NCI-H2171 (cell line): ENCODE data around the gene EAF1.
"Not testable (repeated sequence)": the region's sequence is repeated elsewhere in the genome, so short reads cannot be mapped to it uniquely, and the experiment has no call there.

ENCODE experiments used
- DNase-seq: peaks from one replicate; lab custom pipeline; 2025; lab: John Stamatoyannopoulos, UW

Gene EAF1

DNA sequence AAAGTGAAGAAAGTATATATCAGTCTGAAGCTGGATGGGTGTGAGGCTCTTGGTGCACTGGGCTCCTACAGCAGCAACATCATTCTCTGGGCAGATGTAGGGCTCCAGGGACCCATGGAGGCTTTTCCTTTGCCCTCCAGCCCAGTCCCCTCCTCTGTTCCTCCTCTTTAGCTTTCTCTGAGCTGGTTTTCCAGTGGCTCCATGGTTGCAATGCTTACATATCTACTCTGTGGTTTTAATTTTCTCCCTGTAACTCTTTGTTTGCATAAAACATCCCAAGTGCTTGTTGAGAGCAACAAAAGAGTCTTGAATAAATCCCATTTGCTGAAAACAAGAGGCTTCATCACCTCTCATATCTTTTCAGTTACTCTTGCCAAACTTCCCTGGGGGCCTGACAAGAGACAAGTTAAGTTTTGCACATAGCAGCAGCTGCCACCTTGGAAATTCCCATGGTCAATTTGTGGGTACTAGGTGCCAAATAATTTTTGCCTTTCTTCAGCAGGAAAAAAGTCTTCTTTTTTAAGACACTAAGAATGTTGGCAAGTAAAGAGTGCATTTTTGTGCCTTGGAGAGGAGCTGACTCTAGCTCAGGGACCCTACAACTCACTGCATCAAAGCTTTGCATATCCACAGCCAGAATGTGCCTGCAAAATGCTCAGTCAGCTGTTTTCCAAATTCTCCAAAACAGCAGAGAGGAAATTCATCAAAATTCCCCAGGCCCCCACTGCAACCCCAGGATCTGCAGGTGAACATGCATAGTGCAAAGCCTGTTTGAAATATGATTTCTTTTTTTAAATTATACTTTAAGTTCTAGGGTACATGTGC lies 52.2 kb downstream of the EAF1 start:
- DNase-seq, result no peak

DNA sequence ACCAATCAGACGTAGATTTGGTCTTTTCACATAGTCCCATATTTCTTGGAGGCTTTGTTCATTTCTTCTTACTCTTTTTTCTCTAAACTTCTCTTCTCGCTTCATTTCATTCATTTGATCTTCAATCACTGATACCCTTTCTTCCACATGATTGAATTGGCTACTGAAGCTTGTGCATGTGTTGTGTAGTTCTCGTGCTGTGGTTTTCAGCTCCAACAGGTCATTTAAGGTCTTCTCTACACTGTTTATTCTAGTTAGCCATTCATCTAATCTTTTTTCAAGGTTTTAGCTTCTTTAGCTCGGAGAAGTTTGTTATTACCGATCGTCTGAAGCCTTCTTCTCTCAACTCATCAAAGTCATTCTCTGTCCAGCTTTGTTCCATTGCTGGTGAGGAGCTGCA lies 57.2 kb downstream of the EAF1 start:
- not testable (repeated sequence) for DNase-seq

DNA sequence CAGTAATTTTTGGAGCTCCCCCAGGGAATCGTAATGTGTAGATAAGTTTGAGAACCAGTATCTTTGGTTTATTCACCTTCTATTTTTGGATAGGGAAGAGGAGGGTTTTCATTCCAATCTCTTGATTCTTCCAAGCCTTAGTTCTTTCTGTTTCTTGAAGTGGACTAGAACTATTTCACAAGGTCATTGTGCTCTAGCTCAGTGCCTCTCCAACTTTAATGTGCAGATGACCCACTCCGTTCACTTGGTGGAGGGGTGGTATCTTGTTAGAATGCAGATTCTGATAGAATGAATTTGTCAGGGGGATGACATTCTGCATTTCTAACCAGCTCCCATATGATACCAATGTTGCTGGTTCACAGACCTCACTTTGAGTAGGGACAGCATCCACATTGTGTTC lies 58.6 kb downstream of the EAF1 start:
- no peak for DNase-seq

GRCh38 chr3:15486979-15487378 lies 59.6 kb downstream of the EAF1 start:
- DNase-seq, result no peak

DNA sequence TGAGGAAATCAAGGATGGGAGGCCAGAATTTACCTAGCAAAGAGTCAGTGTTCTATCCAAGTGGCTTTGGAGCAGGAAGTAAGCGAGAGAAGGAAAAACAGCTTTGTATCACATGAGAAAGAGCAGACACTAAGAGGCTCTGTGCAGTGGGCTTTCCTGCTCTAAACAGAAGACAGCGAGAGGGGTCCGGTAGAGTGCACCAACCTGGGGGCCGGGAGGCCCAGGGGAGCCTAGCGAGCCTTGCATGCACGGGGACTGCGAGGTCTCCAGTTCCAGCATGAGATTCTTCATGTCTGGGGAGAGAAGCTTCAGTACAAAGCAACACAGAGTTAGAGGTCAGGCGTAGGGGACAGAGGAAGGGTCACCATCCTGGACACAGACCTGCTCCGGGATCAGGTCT lies 60.6 kb downstream of the EAF1 start:
- no peak for DNase-seq

DNA sequence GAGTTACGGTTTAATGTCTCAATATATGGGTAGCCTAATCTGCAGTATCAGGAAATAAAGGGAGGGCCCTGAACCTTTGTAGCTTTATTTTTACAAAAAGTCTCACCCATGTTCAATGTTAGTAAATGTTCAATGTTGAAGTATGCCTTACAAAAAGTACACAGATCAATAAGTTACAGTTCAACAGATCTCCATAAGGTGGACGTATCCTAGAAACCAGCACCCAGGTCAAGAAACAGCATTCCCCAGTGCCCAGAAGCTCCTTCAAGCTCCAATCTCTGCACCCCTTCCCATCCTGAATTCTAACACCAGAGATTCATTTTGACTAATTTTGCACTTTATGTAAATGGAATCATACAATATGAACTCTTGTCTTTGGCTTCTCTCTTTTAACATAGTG lies 62.8 kb downstream of the EAF1 start:
- no peak for DNase-seq

- no peak for DNase-seq
Observed at GRCh38 chr3:15491143-15491542, 63.7 kb downstream of the EAF1 start.
